Erythroblast (primary cell): Measurements from ENCODE around the gene ZNF423.

Experiments
- GATA1 ChIP-seq: IDR thresholded peaks from 2 replicates; pipeline ENCODE4 v1.6.1; 2011; ENCODE audit warnings: low read depth, mild to moderate bottlenecking, control low read depth, low read length, moderate library complexity
- POLR2A ChIP-seq: IDR thresholded peaks from 2 replicates; pipeline ENCODE4 v1.6.1; 2011; ENCODE audit warnings: mild to moderate bottlenecking, low read length

GRCh38 chr16:49835161-49835777 lies 20.6 kb downstream of the ZNF423 start:
- no peak for TF ChIP-seq POLR2A
- no peak for TF ChIP-seq GATA1
